GM19452 (cell line): Measurements from ENCODE around the gene SH3D21.

Experiments
- ATAC-seq: cut with Tn5 transposase; IDR thresholded peaks from one replicate; pipeline ENCODE4 v1.9.1; 2021; ENCODE audit not compliant: unreplicated experiment

The SH3D21 gene

GRCh38 chr1:36303244-36303643 lies 2.9 kb upstream of the SH3D21 start:
- no peak for ATAC-seq

GRCh38 chr1:36303650-36304360 lies 2.4 kb upstream of the SH3D21 start:
- no peak for ATAC-seq

- no peak for ATAC-seq
Measured at GRCh38 chr1:36304521-36304920, 1.6 kb upstream of the SH3D21 start.

- no peak for ATAC-seq
Measured at GRCh38 chr1:36304970-36305914, 926 bp upstream of the SH3D21 start.

- no peak for ATAC-seq
Measured at GRCh38 chr1:36305915-36306209, 306 bp upstream of the SH3D21 start.

GRCh38 chr1:36306902-36307456 lies 811 bp downstream of the SH3D21 start:
- ATAC-seq, result peak; percentile 97

GRCh38 chr1:36307601-36308330 lies 1.6 kb downstream of the SH3D21 start:
- no peak for ATAC-seq

GRCh38 chr1:36309397-36309796 lies 3.2 kb downstream of the SH3D21 start:
- ATAC-seq, result no peak

- ATAC-seq, result no peak
Measured at GRCh38 chr1:36320291-36320761, 14.2 kb downstream of the SH3D21 start.

GRCh38 chr1:36320767-36321118 lies 14.6 kb downstream of the SH3D21 start:
- no peak for ATAC-seq

- no peak for ATAC-seq
Measured at GRCh38 chr1:36321119-36321951, 15.2 kb downstream of the SH3D21 start.

- no peak for ATAC-seq
Measured at GRCh38 chr1:36322041-36322785, 16.0 kb downstream of the SH3D21 start.

- ATAC-seq, result no peak
Measured at GRCh38 chr1:36322786-36323635, 16.8 kb downstream of the SH3D21 start.

GRCh38 chr1:36323636-36324352 lies 17.6 kb downstream of the SH3D21 start, which contains the start of gene EVA1B:
Gene EVA1B (minus strand): TSS chr1:36323645. CDS start chr1:36323037, 608 bp downstream.
- no peak for ATAC-seq

GRCh38 chr1:36324353-36324703 lies 18.2 kb downstream of the SH3D21 start:
- ATAC-seq, result no peak

- no peak for ATAC-seq
Measured at GRCh38 chr1:36326499-36326898, 20.3 kb downstream of the SH3D21 start.

GRCh38 chr1:36327421-36328087 lies 21.4 kb downstream of the SH3D21 start:
- no peak for ATAC-seq

- no peak for ATAC-seq
Measured at GRCh38 chr1:36328088-36328480, 21.9 kb downstream of the SH3D21 start.
